Body of pancreas (tissue), 4 donors: Measurements from ENCODE around the gene HS6ST3. TPM values are rescaled to one million over a fixed set of nuclear protein-coding genes. Genes with fewer than 3 reads are reported as not detected.

Experiments
- ATAC-seq: fragments of 150-250 bp; one replicate; pipeline ENCODE4 v1.9.1; 2016
- DNase-seq, 4 donors: peaks; one replicate each; pipeline ENCODE4 v3.0.0-alpha.2; 2019
- H3K27ac ChIP-seq, 4 donors: fragments of 200-600 bp; sonication (generic); 1 replicate in 3 of 4; 2 replicates in 1 of 4; pipeline versions ENCODE4 v1.5.1 to v1.6.1; 2016 to 2019; ENCODE audit warnings: mild to moderate bottlenecking in 1 of 4, mixed read lengths in 1 of 4, moderate library complexity in 1 of 4
- H3K27me3 ChIP-seq, 2 donors: fragments of 200-600 bp; sonication (generic); one replicate each; pipeline ENCODE4 v1.6.0; 2016; ENCODE audit warnings: mild to moderate bottlenecking in 1 of 2
- H3K36me3 ChIP-seq, 2 donors: fragments of 200-600 bp; sonication (generic); replicated peaks in 1 of 2; 2 replicates each; pipeline ENCODE4 v1.5.1; 2016; ENCODE audit warnings: low read depth in 2 of 2; ENCODE audit not compliant: insufficient read depth in 1 of 2
- H3K4me1 ChIP-seq: fragments of 200-600 bp; sonication (generic); one replicate; pipeline ENCODE4 v1.6.0; 2016
- H3K4me3 ChIP-seq, 2 donors: fragments of 200-600 bp; sonication (generic); 1 replicate in 1 of 2; 2 replicates in 1 of 2; pipeline ENCODE4 v1.5.1; 2016 to 2019
- H3K9me3 ChIP-seq, 3 donors: fragments of 200-600 bp; sonication (generic); 1 replicate in 2 of 3; 2 replicates in 1 of 3; pipeline ENCODE4 v1.5.1; 2016
- CTCF ChIP-seq, 7 experiments: fragments of 450-650 bp in 4 of 7; fragments of 200-600 bp in 3 of 7; sonication (generic) in 3 of 7; IDR thresholded peaks; one replicate each; pipeline ENCODE4 v1.5.1; 2016 to 2019; ENCODE audit warnings: antibody characterized with exemption in 7 of 7
- POLR2A ChIP-seq, 3 donors: fragments of 450-650 bp; IDR thresholded peaks; one replicate each; pipeline ENCODE4 v1.6.1; 2016; ENCODE audit warnings: antibody characterized with exemption in 3 of 3, mild to moderate bottlenecking in 2 of 3
- WGBS, 2 donors: methylation state at CpG; one replicate each; pipeline ENCODE4 v1.1.5; 2017; 5-methylcytosine and 5-hydroxymethylcytosine counted together
- intact Hi-C: fragments of 100-400 bp; cut with DNase I; formaldehyde crosslinking; loops from one replicate; pipeline ENCODE4 v1.15.1; 2023
- total RNA-seq, 2 donors: library from RNA; depleted of rRNA; stranded (reverse); fragments of >200 nt; gene quantifications; one replicate each; pipeline ENCODE4 v1.1.0, GENCODE V29; 2016

HS6ST3 gene
- total RNA-seq, 2 donors from 2014 or later = 1.3 to 2.3 TPM

GRCh38 chr13:96403651-96404050, 313.7 kb downstream of the HS6ST3 start:
- 90 to 97% methylated on average over 2 of the region's 2 CpGs for WGBS, 2 donors

GRCh38 chr13:96415831-96416385, 326.0 kb downstream of the HS6ST3 start:
- Histone ChIP-seq H3K27me3 (no peaks in the 10 kb centered on the region), H3K9me3 (no peaks in the 10 kb centered on the region), H3K36me3 (no peaks in the 10 kb centered on the region), H3K4me3 (no peak overlapping the region), H3K27ac (no peak overlapping the region), H3K4me1 (no peaks in the 10 kb centered on the region)
- TF ChIP-seq CTCF (IDR thresholded peaks at IDR 0.05) (no peak), POLR2A (IDR thresholded peaks at IDR 0.05) (no peak)
- no peak for DNase-seq
- 45 to 97% methylated on average over 1 of the region's 1 CpG for WGBS, 2 donors
- ATAC-seq = no peak
- intact Hi-C loops = no loop called here

More at GRCh38 chr13:96403651-96404050, 313.7 kb downstream of the HS6ST3 start:
- Histone ChIP-seq H3K9me3 (no peaks in the 10 kb centered on the region), H3K27ac (no peak overlapping the region), H3K4me3 (no peak overlapping the region), H3K4me1 (no peaks in the 10 kb centered on the region), H3K27me3 (no peaks in the 10 kb centered on the region), H3K36me3 (no peaks in the 10 kb centered on the region)
- DNase-seq = no peak
- intact Hi-C loops = no loop called here
- TF ChIP-seq CTCF (IDR thresholded peaks at IDR 0.05) = no peak
- no peak for ATAC-seq

GRCh38 chr13:96417939-96418685, 328.2 kb downstream of the HS6ST3 start:
- no peaks in the 10 kb centered on the region for H3K9me3 ChIP-seq
- no peaks in the 10 kb centered on the region for H3K4me1 ChIP-seq
- no peak for DNase-seq
- 90 to 92% methylated on average over 6 of the region's 6 CpGs for WGBS, 2 donors
- TF ChIP-seq POLR2A (IDR thresholded peaks at IDR 0.05) = no peak
- no peaks in the 10 kb centered on the region for H3K36me3 ChIP-seq
- no peak overlapping the region for H3K27ac ChIP-seq
- no peak overlapping the region for H3K4me3 ChIP-seq
- no peak for ATAC-seq
- intact Hi-C loops = no loop called here
- H3K27me3 ChIP-seq = no peaks in the 10 kb centered on the region

- no peak for DNase-seq
- TF ChIP-seq POLR2A (IDR thresholded peaks at IDR 0.05) = no peak
- intact Hi-C loops = no loop called here
Observed at GRCh38 chr13:96421314-96421713, 331.4 kb downstream of the HS6ST3 start.

GRCh38 chr13:96422002-96422401, 332.1 kb downstream of the HS6ST3 start:
- Histone ChIP-seq H3K4me3 (no peak overlapping the region), H3K4me1 (no peaks in the 10 kb centered on the region), H3K27ac (no peak overlapping the region), H3K9me3 (no peaks in the 10 kb centered on the region), H3K36me3 (no peaks in the 10 kb centered on the region), H3K27me3 (no peaks in the 10 kb centered on the region)
- no peak for TF ChIP-seq POLR2A (IDR thresholded peaks at IDR 0.05)
- TF ChIP-seq CTCF (IDR thresholded peaks at IDR 0.05) = no peak
- WGBS, 2 donors = 71 to 77% methylated on average over 4 of the region's 4 CpGs
- ATAC-seq (no peak), DNase-seq (no peak)
- intact Hi-C loops = no loop called here

More at GRCh38 chr13:96421314-96421713, 331.4 kb downstream of the HS6ST3 start:
- ATAC-seq = no peak
- H3K27me3 ChIP-seq = no peaks in the 10 kb centered on the region
- H3K4me3 ChIP-seq = no peak overlapping the region
- H3K9me3 ChIP-seq = no peaks in the 10 kb centered on the region
- H3K4me1 ChIP-seq = no peaks in the 10 kb centered on the region
- H3K27ac ChIP-seq = no peak overlapping the region
- H3K36me3 ChIP-seq = no peaks in the 10 kb centered on the region

- DNase-seq (no peak), ATAC-seq (no peak)
- intact Hi-C loops = no loop called here
- no peaks in the 10 kb centered on the region for H3K36me3 ChIP-seq
- H3K4me3 ChIP-seq = no peak overlapping the region
- no peaks in the 10 kb centered on the region for H3K27me3 ChIP-seq
- no peaks in the 10 kb centered on the region for H3K9me3 ChIP-seq
- no peak for TF ChIP-seq POLR2A (IDR thresholded peaks at IDR 0.05)
- TF ChIP-seq CTCF (IDR thresholded peaks at IDR 0.05) = no peak
- no peak overlapping the region for H3K27ac ChIP-seq
- 88 to 90% methylated on average over 3 of the region's 3 CpGs for WGBS, 2 donors
- H3K4me1 ChIP-seq = no peaks in the 10 kb centered on the region
Observed at GRCh38 chr13:96426167-96426566, 336.3 kb downstream of the HS6ST3 start.
